NCI-H526 (cell line): ENCODE data around the gene ACSL3.
A peak's percentile ranks its signal among the peaks of the same experiment; 100 is the strongest.
"Not testable (repeated sequence)": the region's sequence is repeated elsewhere in the genome, so short reads cannot be mapped to it uniquely, and the experiment has no call there.

ENCODE experiments used
- DNase-seq, 2 experiments: peaks; one replicate each; lab custom pipeline; 2025; lab: John Stamatoyannopoulos, UW

Gene ACSL3

DNA sequence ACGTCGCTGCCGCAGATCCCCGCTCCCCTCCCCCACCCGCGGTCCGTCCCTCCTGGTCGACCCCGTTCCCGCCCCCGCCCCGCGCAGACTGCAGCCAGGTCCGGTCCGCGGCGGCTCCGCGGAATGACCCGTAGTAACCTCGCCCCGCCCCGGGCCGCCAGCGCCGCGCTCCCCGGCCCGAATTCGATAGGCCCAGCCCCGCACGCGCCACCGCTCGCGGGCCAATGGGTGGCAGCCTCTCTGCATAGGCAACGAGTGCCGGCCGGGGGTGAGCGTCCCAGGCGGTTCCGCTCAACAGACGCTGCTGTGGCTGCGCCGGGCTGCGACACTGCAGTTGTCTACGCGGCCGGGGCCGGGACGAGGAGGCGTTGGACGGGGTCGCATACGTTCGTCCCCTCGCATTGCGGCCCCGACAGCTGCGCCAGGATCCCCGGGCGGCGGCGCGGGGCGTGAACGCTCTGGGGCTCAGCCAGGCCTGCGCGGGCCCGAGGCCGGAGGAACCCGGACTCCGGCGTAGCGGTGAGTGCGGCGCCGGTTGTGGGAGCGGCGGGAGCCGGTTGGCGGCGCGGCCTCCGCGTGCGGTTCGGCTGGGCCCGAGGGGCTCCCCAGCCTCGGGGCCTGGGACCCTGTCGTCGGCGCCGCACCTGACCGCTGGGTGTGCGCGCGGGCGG is at the start of gene ACSL3:
Gene ACSL3 (plus strand): TSS at position 297 of the 671 bp plus-strand sequence. CDS start 47,737 bp downstream, outside the sequence.
- DNase-seq = peak; percentile 86 to 98

GRCh38 chr2:222811828-222812227 is 49.0 kb upstream of the ACSL3 start:
- no peak for DNase-seq

- DNase-seq = no peak
Observed at GRCh38 chr2:222813177-222813843, 47.5 kb upstream of the ACSL3 start.

DNA sequence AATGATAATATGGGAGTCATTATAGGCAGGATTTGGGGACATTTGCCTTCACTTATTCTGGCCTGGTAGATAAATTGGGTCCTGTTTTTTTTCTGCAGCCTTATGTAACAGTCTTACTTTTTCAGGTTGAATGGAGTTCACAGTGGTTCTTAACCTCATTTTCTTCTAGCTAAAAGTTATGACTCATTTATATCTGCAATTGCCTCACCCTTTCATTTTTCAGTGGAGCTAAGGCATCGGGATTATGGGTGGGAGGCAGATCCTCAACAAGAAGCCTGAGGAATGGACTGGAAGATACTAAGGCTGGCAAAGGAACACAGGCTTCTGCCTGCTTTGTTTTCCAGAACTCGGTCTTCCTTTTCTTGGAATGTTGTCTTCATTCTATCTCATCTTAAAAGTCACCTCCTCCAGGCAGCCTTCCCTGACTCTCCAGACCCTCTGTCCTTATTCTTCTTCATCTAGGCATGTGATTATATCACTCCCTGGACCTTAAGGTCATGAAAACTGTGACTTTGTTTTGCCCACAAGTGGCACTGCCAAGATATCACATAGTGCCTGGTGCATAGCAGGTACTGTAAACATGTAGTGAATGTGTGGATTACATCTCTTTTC is 41.0 kb upstream of the ACSL3 start:
- DNase-seq = no peak

DNA sequence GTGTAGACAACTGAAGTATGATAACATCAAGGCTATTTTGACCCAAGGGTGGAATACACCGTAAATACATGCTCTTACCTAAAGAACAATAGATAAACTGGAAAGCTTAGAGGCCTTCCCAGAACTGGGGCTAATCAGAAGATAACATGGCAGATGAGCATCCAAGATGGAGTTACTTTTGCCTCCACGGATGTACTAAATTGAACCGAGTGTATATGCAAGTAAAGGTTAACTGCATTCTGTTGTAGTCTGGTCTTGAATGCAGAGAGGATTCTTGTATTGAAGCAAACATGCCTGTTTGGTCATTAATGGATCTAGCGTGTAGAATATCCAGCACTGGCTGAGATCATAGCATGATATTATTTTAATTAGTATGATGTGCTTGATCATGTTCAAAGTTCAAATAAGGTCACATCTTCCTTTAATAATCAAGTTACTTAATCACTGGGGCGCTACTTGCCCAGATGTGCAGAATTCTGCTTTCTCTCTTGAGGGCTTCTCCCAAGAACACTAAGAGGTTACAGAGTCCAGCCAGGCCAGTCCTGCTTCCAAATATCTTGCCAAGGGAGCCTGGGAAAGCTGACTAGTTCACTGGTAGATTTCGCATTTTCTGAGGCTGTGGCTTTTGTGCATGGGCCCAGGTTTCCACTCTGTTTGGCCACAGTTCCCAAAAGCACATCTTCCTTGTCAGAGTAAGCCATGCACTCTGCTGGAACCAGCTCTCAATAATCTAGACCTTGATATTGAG is 37.5 kb upstream of the ACSL3 start:
- DNase-seq = no peak

GRCh38 chr2:222825031-222825430 is 35.8 kb upstream of the ACSL3 start:
- DNase-seq = no peak

GRCh38 chr2:222827417-222827816 is 33.4 kb upstream of the ACSL3 start:
- DNase-seq = no peak

- no peak for DNase-seq
Observed at GRCh38 chr2:222828572-222828971, 32.3 kb upstream of the ACSL3 start.

GRCh38 chr2:222830164-222830563 is 30.7 kb upstream of the ACSL3 start:
- no peak for DNase-seq

- DNase-seq = no peak
Observed at GRCh38 chr2:222833410-222833809, 27.4 kb upstream of the ACSL3 start.

- peak; percentile 12 to 20 for DNase-seq
Observed at GRCh38 chr2:222835143-222835822, 25.6 kb upstream of the ACSL3 start.

- DNase-seq = no peak
Observed at GRCh38 chr2:222835823-222836151, 25.0 kb upstream of the ACSL3 start.

DNA sequence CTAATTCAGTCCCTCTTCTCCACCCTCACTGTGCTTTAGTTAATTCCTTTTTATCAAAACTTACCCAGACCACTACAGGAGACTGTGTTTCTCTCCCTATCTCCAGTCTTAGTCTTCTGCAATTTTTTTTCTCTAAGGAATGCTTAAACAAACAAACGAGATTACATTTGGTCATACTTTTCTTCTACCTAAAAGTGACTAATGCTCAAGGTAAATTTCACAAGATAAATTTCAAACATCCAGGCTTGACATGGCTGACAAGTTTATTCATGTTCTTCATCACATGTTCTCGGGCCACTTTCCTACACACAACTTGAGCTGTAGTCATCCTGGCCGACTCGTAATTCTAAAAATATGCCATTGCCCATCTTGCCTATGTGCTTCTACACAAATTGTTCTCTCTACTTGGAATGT is 23.2 kb upstream of the ACSL3 start:
- no peak for DNase-seq

DNA sequence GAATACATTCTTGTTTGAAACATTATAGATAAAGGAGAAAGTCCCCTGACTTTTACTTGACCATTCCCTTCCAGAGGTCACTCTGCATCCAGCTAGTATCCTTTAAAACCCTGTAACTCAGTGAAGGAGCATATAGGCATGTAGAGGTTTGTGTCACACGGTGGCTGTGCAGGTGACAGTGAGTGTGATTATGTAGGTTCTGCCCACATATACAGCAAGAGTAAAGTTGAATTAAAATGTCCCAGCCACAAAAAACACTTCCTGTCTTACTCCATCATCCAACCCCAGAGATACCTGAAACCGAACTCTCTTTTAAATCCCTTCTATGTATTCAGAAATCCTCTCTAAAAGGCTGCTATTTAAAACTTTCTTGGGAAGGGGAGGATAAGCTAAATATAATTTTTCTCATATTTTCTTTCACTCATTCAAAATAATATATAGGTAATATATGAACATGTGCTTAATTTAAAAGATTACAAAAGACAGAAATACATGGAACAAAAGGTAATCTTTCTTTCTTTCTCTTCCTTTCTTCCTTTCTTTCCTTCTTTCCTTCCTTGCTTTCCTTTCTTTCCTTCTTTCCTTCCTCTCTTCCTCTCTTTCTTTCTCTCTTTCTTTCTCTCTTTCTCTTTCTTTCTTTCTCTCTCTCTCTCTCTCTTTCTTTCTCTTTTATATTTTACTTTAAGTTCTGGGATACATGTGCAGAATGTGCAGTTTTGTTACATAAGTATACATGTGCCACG is 20.6 kb upstream of the ACSL3 start:
- no peak for DNase-seq

DNA sequence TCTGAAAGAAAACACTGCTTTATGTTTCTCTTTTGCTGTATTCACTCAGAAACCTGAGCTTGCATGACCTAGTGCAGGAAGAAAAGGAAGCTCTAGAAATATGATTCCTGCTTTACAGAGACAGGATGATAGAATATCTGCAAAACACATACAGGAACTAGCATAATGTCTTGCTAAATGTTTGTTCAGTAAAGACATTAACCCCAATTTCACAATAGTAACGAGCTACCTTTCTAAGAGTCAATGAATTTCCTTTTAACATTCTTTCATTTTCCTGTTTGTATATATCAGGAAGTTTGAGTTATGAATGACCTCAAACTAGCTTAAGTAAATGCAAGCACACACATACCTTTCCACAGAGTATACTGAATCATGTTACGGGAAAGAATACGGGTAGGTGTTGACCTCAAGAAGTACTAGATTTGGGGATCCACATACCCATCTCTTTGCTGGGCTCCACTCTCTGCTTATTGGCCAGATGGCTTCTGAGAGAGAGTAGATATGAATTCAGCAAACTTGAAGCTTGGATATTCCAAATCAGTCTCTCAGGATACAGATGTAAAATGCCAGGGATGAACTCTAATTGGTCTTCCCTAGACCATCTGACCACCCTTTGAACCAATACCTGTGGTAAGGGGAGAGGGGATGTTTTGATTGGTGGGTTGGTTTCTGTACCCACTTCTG is 18.2 kb upstream of the ACSL3 start:
- DNase-seq = no peak

GRCh38 chr2:222844323-222844722 is 16.5 kb upstream of the ACSL3 start:
- no peak for DNase-seq

DNA sequence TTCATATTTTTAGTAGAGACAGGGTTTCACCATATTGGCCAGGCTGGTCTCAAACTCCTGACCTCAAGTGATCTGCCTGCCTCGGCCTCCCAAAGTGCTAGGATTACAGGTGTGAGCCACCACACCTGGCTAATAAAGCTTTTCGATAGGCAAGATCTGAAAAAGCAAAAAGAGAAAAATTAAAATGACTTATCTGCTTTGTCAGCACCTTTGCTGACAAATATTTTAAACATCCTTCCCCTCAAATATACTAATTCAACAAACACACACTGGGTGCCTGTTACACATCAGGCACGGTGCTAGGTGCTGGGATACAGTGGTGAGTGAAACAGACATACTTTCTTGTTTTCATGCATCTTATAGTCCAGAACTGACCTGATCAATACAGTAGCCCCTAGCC is 15.5 kb upstream of the ACSL3 start:
- DNase-seq = not testable (repeated sequence)

DNA sequence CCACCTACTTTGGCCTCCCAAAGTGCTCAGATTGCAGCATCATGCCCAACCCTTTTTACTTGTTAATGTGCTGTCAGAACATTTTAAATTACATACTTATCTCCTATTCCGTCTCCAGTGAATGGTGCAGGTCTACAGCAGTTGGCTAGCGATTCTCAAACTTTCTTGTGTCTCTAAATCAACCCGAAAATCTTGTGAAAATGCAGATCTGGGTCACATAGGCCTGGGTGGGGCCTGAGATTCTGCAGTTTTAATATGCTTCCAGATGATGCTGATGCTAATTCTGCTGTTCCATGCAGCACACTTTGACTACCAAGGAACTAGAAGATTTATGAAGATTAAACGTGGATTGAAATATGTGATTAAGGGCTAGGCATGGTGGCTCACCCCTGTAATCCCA is 14.8 kb upstream of the ACSL3 start:
- no peak for DNase-seq

DNA sequence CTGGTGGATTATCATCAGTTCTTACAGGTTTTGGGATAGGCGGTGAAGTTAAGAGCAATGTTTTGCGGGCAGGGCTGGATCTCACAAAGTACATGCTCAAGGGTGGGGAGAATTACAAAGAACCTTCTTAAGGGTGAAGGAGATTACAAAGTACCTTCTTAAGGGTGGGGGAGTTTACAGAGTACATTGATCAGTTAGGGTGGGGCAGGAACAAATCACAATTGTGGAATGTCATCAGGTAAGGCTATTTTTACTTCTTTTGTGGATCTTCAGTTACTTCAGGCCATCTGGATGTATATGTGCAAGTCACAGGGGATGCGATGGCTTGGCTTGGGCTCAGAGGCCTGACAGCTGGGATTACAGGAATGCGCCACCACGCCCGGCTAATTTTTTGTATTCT is 12.8 kb upstream of the ACSL3 start:
- not testable (repeated sequence) for DNase-seq

GRCh38 chr2:222848862-222849261 is 12.0 kb upstream of the ACSL3 start:
- no peak for DNase-seq
